Left kidney (tissue), 2 donors: ENCODE results near the gene HERPUD1. TPM values are rescaled to one million over a fixed set of nuclear protein-coding genes. Genes with fewer than 3 reads are reported as not detected.

Source experiments
- DNase-seq: peaks from one replicate; pipeline ENCODE4 v3.0.0-alpha.2; 2013
- polyA plus RNA-seq: library from polyadenylated mRNA; unstranded; fragments of 120-200 nt; gene quantifications from one replicate; pipeline ENCODE4 v1.2.1, GENCODE V29; 2013; ENCODE audit not compliant: insufficient read length

The HERPUD1 gene
- polyA plus RNA-seq, 1 donor: 117 TPM

- DNase-seq: no peak
These were observed 22.4 kb upstream of the HERPUD1 start for GRCh38 chr16:56909527-56909979.

DNA sequence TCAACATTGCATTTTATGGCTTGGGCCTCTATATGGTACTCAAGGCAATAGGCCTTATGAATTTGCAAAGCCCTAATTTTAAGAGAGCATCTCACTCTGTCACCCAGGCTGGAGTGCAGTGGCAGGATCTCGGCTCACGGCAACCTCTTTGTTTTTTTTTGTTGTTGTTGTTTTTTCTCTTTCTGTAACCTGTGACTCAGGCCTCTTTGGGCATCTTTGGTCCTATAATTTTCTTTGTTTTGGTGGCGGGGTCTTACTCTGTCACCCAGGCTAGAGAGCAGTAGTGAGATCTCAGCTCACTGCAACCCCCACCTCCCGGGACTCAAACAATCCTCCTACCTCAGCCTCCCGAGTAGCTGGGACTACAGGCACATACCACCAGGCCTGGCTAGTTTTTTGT lies 21.8 kb upstream of the HERPUD1 start:
- no peak for DNase-seq

DNA sequence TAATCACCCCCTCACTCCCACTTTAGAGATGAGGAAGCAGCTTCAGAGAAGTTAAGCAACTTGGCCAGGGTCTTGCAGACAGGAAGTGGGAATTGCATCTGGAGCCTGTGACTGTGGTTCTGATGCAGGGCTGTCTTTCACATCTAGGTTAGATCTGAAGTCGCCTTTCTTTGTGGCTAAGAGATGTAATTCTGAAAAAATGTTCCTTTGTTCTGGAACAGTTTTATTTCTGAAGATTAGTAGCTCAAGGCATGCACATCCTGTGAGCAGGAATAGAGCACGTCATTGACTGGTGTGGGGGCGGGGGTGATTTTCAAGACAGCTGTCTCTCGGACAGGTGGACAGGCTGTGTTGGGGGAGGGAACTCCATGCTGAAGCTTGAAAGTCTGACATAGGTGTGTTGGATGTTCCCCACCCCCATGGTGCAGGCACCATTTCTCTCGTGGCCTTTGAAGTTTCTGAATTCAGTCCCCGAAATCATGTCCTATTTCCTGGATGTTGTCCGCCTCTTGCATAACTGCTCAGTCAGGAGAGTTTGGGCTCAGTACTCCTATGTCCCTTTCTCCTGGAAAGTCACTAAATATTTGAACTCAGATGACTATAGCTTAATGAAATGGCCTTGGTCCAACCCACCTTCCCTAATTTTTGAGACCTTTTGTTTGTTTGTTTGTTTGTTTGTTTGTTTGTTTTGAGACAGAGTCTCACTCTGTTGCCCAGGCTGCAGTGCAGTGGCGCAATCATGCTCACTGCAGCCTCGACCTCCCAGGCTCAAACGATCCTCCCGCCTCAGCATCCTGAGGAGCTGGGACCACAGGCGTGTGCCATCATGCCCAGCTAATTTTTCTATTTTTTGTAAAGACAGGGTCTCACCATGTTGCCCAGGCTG lies 21.0 kb upstream of the HERPUD1 start:
- DNase-seq: no peak

- DNase-seq: no peak
These were observed 20.0 kb upstream of the HERPUD1 start for GRCh38 chr16:56911771-56912571.

- no peak for DNase-seq
These were observed 18.9 kb upstream of the HERPUD1 start for GRCh38 chr16:56912746-56913708.

GRCh38 chr16:56914896-56915295 lies 17.0 kb upstream of the HERPUD1 start:
- DNase-seq: no peak

- DNase-seq: peak; percentile 75
These were observed 16.4 kb upstream of the HERPUD1 start for GRCh38 chr16:56915336-56916119.

GRCh38 chr16:56916571-56917403 lies 15.2 kb upstream of the HERPUD1 start:
- DNase-seq: no peak

DNA sequence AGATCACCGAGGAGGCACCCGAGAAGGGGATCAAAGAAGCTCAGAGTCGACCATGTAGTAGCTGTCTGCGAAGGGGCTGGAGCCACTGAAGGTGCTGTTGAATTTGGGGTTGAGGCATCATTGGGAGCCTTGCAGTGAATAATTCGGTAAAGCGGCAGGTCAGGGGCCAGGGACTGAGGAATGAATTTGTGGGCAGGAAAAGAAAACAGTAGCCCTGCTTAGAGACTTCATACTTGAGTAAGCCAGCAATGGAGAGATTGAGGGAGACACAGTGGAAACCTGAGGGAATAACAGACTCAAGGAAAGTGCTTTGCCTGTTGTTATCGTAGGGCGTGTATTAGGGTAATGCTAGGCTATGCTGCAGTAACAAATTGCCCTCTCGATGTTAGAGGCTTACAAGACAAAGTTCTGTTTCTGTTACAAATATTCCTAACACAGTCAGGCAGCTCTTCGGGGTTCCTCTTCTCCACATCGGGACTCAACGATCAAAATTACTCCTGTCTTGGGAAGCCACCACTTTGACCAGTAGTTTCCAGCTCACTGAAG lies 13.4 kb upstream of the HERPUD1 start:
- no peak for DNase-seq

- no peak for DNase-seq
These were observed 12.7 kb upstream of the HERPUD1 start for GRCh38 chr16:56919099-56919800.

DNA sequence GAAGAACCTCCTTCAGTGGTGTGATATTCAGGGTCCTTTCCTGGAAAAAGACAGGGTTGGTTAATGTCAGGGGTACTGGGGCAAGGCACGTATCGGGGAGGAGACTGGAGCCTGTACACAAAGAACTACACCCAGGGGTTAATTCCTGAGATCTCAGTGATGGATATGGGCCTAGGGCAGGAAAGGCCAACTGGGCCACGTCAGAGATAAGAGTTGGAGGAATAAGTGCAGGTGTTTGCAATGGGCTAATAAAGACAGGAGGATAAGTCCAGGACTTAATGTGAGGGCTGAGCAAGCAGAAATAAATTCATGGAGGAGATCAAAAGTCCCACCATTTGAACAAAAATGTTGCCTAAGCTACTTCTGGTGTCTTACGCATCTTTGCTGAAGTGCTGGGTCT lies 10.4 kb upstream of the HERPUD1 start:
- DNase-seq: no peak

DNA sequence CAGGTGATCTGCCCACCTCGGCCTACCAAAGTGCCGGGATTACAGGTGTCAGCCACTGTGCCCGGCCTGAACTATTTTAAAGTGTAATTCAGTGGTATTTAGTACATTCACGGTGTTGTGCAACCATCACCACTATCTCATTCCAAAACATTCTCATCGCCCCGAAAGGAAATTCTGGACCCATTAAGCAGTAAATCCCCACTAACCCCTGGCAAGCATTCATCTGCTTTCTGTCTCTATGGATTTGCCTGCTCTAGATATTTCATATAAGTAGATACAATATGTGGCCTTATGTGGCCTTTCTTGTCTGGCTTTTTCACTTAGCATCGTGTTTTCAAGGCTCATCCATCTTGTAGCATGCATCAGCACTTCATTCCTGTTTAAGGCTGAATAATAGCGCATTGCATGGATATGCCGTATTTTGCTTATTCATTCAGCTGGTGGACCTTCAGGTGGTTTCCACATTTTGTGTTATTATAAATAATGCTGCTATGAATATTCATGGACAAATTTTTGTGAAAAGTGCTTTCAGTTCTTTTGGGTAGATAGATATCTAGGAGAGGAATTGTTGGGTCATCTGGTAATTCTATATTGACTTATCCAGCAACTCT lies 8.4 kb upstream of the HERPUD1 start:
- DNase-seq: no peak

DNA sequence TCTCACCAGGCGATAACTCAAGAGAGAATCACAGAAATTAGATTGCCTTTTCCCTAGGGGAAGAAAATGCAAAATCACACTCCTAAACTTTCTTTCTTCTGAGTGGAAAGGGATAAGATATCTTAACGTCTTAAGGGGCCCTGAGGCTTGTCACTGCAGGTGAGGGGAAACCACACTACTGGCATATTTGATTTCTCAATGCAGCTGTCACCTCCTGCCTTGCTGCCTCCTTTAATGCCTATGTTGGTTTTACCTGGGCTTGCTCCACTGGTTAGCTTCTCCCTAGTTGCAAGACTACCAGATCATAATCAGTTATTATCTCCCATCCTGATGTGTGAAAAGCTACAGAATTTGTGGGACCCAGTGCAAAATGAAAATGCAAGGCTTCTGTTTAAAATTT lies 4.5 kb upstream of the HERPUD1 start:
- no peak for DNase-seq

GRCh38 chr16:56929639-56930038 lies 2.3 kb upstream of the HERPUD1 start:
- no peak for DNase-seq

GRCh38 chr16:56930486-56931270 lies 1.3 kb upstream of the HERPUD1 start:
- no peak for DNase-seq

DNA sequence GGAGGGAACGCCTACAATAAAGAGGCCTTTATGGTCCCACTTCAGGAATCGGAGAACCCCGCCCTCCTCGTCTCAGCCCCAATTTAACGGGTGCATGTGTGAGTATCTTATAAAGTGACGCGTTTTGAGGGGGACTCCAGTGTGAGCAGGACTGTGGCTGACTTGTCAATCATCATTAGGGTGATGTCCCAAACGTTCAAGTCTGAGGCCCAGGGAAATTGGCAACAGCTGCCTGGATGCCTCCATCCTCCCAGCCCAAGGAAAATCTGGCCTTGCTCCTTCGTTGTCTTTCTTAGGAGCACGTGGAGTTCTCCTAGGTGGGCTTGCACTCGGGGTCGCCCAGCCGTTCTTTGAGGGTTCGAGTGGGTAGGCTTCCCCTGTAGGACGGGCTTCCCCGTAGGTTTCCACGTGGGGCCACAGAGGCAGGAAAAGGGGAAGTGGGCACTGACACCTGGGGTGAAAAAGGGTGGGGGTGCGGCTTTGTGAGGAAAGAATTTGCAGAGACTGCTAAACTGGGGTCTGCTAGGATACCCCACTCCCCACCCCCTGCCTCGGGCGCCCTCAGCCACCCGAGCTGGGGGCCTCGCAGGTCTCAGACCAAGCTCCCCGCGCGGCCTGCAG lies 561 bp upstream of the HERPUD1 start:
- no peak for DNase-seq
